Body of pancreas (tissue), 4 donors: ENCODE data around the gene EWSR1.

Experiments used
- POLR2A ChIP-seq, 3 donors: fragments of 450-650 bp; IDR thresholded peaks; one replicate each; pipeline ENCODE4 v1.6.1; 2016; ENCODE audit warnings: antibody characterized with exemption in 3 of 3, mild to moderate bottlenecking in 2 of 3
- TF ChIP-seq, protein P1 (sequence below), 7 experiments: fragments of 450-650 bp in 4 of 7; fragments of 200-600 bp in 3 of 7; sonication (generic) in 3 of 7; IDR thresholded peaks; one replicate each; pipeline ENCODE4 v1.5.1; 2016 to 2019; ENCODE audit warnings: antibody characterized with exemption in 7 of 7

DNA sequence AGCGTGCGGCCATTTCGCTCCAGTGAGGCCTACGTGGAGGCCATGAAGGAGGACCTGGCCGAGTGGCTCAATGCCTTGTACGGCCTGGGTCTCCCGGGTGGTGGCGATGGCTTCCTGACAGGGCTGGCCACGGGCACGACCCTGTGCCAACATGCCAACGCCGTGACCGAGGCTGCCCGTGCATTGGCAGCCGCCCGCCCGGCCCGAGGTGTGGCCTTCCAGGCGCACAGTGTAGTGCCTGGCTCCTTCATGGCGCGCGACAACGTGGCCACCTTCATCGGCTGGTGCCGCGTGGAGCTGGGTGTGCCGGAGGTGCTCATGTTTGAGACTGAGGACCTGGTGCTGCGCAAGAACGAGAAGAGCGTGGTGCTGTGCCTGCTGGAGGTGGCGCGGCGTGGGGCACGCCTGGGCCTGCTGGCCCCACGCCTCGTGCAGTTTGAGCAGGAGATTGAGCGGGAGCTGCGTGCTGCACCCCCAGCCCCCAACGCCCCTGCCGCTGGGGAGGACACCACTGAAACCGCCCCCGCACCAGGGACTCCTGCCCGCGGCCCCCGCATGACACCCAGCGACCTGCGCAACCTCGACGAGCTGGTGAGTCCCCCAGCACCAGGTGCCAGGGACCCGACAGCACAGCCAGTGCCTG is 40.2 kb downstream of the EWSR1 start:
- TF ChIP-seq, protein P1, sequence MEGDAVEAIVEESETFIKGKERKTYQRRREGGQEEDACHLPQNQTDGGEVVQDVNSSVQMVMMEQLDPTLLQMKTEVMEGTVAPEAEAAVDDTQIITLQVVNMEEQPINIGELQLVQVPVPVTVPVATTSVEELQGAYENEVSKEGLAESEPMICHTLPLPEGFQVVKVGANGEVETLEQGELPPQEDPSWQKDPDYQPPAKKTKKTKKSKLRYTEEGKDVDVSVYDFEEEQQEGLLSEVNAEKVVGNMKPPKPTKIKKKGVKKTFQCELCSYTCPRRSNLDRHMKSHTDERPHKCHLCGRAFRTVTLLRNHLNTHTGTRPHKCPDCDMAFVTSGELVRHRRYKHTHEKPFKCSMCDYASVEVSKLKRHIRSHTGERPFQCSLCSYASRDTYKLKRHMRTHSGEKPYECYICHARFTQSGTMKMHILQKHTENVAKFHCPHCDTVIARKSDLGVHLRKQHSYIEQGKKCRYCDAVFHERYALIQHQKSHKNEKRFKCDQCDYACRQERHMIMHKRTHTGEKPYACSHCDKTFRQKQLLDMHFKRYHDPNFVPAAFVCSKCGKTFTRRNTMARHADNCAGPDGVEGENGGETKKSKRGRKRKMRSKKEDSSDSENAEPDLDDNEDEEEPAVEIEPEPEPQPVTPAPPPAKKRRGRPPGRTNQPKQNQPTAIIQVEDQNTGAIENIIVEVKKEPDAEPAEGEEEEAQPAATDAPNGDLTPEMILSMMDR (IDR thresholded peaks at IDR 0.05) = no peak
- no peak for TF ChIP-seq POLR2A (IDR thresholded peaks at IDR 0.05)
